Prostate gland (tissue), 2 donors: ENCODE results near the gene KLK3.

Source experiments
- CTCF ChIP-seq, 4 experiments: fragments of 200-600 bp in 2 of 4; fragments of 450-650 bp in 2 of 4; sonication (generic) in 2 of 4; IDR thresholded peaks; 1 replicate in 3 of 4; 2 replicates in 1 of 4; pipeline ENCODE4 v1.5.1; 2016 to 2019; ENCODE audit warnings: antibody characterized with exemption in 4 of 4, mild to moderate bottlenecking in 2 of 4, moderate library complexity in 2 of 4
- POLR2A ChIP-seq: fragments of 450-650 bp; IDR thresholded peaks from one replicate; pipeline ENCODE4 v1.6.1; 2016; ENCODE audit warnings: antibody characterized with exemption, mild to moderate bottlenecking

GRCh38 chr19:50821622-50822021 is 33.1 kb upstream of the KLK3 start:
- no peak for TF ChIP-seq CTCF (IDR thresholded peaks at IDR 0.05)
- TF ChIP-seq POLR2A: no peak
